ENCODE results near the gene KCND3.

The KCND3 gene

GRCh38 chr1:111988377-111988742 lies 1.1 kb downstream of the KCND3 start:
- DNase-seq, result peak; percentile 17 to 53

- no peak for DNase-seq
These were observed 2.0 kb downstream of the KCND3 start for GRCh38 chr1:111987502-111987901.

GRCh38 chr1:111983500-111983899 lies 6.0 kb downstream of the KCND3 start:
- no peak for DNase-seq

- no peak for DNase-seq
These were observed 7.0 kb downstream of the KCND3 start for GRCh38 chr1:111982428-111982827.

GRCh38 chr1:111981871-111982270 lies 7.6 kb downstream of the KCND3 start:
- DNase-seq, result no peak

- no peak for DNase-seq
These were observed 8.4 kb downstream of the KCND3 start for GRCh38 chr1:111981090-111981489.

- DNase-seq, result no peak
These were observed 8.8 kb downstream of the KCND3 start for GRCh38 chr1:111980686-111981085.

- no peak for DNase-seq
These were observed 10.8 kb downstream of the KCND3 start for GRCh38 chr1:111978695-111979094.

- DNase-seq, result no peak
These were observed 12.1 kb downstream of the KCND3 start for GRCh38 chr1:111977378-111977777.

GRCh38 chr1:111976842-111977241 lies 12.6 kb downstream of the KCND3 start:
- no peak for DNase-seq

- peak; percentile 41 to 43 for DNase-seq
These were observed 13.1 kb downstream of the KCND3 start for GRCh38 chr1:111976332-111976731.

- no peak for DNase-seq
These were observed 16.2 kb downstream of the KCND3 start for GRCh38 chr1:111973150-111973790.

GRCh38 chr1:111971396-111971795 lies 18.1 kb downstream of the KCND3 start:
- DNase-seq, result no peak

GRCh38 chr1:111968511-111968910 lies 21.0 kb downstream of the KCND3 start:
- DNase-seq, result no peak

GRCh38 chr1:111967886-111968285 lies 21.6 kb downstream of the KCND3 start:
- DNase-seq, result no peak

- no peak for DNase-seq
These were observed 22.3 kb downstream of the KCND3 start for GRCh38 chr1:111967067-111967690.

- DNase-seq, result no peak
These were observed 23.6 kb downstream of the KCND3 start for GRCh38 chr1:111965781-111966443.

GRCh38 chr1:111963985-111964738 lies 25.3 kb downstream of the KCND3 start:
- no peak for DNase-seq

GRCh38 chr1:111961773-111962565 lies 27.5 kb downstream of the KCND3 start:
- DNase-seq, result no peak

- no peak for DNase-seq
These were observed 28.5 kb downstream of the KCND3 start for GRCh38 chr1:111961016-111961415.

- peak in 1 of 2 experiments; percentile 14 for DNase-seq
These were observed 30.0 kb downstream of the KCND3 start for GRCh38 chr1:111959436-111959835.

GRCh38 chr1:111958851-111959250 lies 30.6 kb downstream of the KCND3 start:
- no peak for DNase-seq

GRCh38 chr1:111958075-111958474 lies 31.4 kb downstream of the KCND3 start:
- no peak for DNase-seq

Data from NCI-H526 (cell line).